Measurements from ENCODE around the gene U2SURP.
"Not testable (repeated sequence)": the region's sequence is repeated elsewhere in the genome, so short reads cannot be mapped to it uniquely, and the experiment has no call there.

U2SURP gene

GRCh38 chr3:143073983-143074382 is 72.6 kb downstream of the U2SURP start:
- not testable (repeated sequence) for DNase-seq

GRCh38 chr3:143078883-143079282 is 77.5 kb downstream of the U2SURP start:
- no peak for DNase-seq

GRCh38 chr3:143080196-143080595 is 78.8 kb downstream of the U2SURP start:
- no peak for DNase-seq

GRCh38 chr3:143081365-143081764 is 80.0 kb downstream of the U2SURP start:
- no peak for DNase-seq

- DNase-seq: no peak
These were observed 80.7 kb downstream of the U2SURP start for GRCh38 chr3:143081844-143082778.

GRCh38 chr3:143083781-143084180 is 82.4 kb downstream of the U2SURP start:
- DNase-seq: no peak

- DNase-seq: no peak
These were observed 83.7 kb downstream of the U2SURP start for GRCh38 chr3:143084856-143085731.

- DNase-seq: no peak
These were observed 87.5 kb downstream of the U2SURP start for GRCh38 chr3:143088835-143089234.

GRCh38 chr3:143089965-143090364 is 88.6 kb downstream of the U2SURP start:
- no peak for DNase-seq

GRCh38 chr3:143090486-143090885 is 89.1 kb downstream of the U2SURP start:
- no peak for DNase-seq

GRCh38 chr3:143090976-143091837 is 89.8 kb downstream of the U2SURP start:
- no peak for DNase-seq

- no peak for DNase-seq
These were observed 90.8 kb downstream of the U2SURP start for GRCh38 chr3:143092191-143092590.

- DNase-seq: no peak
These were observed 94.4 kb downstream of the U2SURP start for GRCh38 chr3:143095813-143096212.

GRCh38 chr3:143098032-143098764 is 96.8 kb downstream of the U2SURP start:
- DNase-seq: no peak

- no peak for DNase-seq
These were observed 97.8 kb downstream of the U2SURP start for GRCh38 chr3:143099210-143099609.

GRCh38 chr3:143099690-143100089 is 98.3 kb downstream of the U2SURP start:
- no peak for DNase-seq

- DNase-seq: no peak
These were observed 99.1 kb downstream of the U2SURP start for GRCh38 chr3:143100451-143100850.

- DNase-seq: no peak
These were observed 100.5 kb downstream of the U2SURP start for GRCh38 chr3:143101792-143102381.

GRCh38 chr3:143103652-143104051 is 102.3 kb downstream of the U2SURP start:
- no peak for DNase-seq

- DNase-seq: no peak
These were observed 103.8 kb downstream of the U2SURP start for GRCh38 chr3:143105170-143105569.

- no peak for DNase-seq
These were observed 108.5 kb downstream of the U2SURP start for GRCh38 chr3:143109861-143110260.

Measured in KG1 (cell line).